Measurements from ENCODE around the gene PTPRA. TPM values are rescaled to one million over a fixed set of nuclear protein-coding genes. Genes with fewer than 3 reads are reported as not detected.

The PTPRA gene
- total and polyA plus RNA-seq, 10 of the 15 experiments (the other 5 are each of a cell fraction or from before 2014, with no cell fraction given) = 3.9 to 62.1 (median 34.6) TPM

DNA sequence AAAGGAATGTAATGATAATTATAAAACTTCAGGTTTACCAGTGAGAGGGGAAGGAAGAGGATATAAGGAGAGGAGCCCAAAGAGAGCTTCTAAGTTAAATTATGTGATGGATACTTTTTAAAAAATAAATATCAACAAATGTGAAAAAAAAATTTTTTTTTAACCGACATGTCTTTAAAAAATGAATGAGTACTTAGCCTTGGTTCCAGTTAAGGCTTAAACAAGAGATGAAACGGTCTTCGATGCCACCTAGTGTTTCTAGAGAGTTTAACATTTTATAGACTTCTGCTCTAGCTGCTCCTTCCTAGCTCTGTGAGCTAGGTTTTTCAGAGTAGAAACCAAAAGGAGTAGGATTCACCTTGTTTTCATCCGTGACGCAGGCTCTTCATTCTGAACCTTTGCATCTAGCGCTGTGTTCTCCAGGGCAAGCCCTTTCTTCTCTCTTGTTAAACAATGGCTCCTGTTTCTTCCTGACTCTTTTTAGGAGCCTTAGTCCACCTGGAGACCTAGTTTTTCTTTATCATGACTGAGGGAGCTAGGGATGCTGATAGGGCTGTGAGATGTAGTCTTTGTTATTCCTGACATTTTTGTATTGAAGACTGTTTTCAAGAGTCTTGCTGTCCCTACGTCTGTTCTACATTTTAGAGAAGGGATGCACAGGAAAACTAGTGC lies 127.7 kb downstream of the PTPRA start (continued):
- TF ChIP-seq ATF2 (IDR thresholded peaks at IDR 0.05; ENCODE audit: low read length) (no peak), E2F4 (IDR thresholded peaks at IDR 0.05; ENCODE audit: low read depth, low read length) (no peak), BRCA1 (IDR thresholded peaks at IDR 0.05; ENCODE audit: low read depth, low read length) (no peak), RAD21 (IDR thresholded peaks at IDR 0.05; ENCODE audit: insufficient read depth, low read depth, low read length) (peak; percentile 81), ZNF274 (IDR thresholded peaks at IDR 0.05; ENCODE audit: insufficient read depth, insufficient read length) (no peak), EED (IDR thresholded peaks at IDR 0.05; ENCODE audit: low read depth) (no peak), IRF3 (IDR thresholded peaks at IDR 0.05) (no peak)

GRCh38 chr20:3003416-3003815 lies 130.1 kb downstream of the PTPRA start:
- H3K9ac ChIP-seq (ENCODE audit: control insufficient read depth, insufficient read depth, low read length) = no peak overlapping the region
- TF ChIP-seq MTA2 (IDR thresholded peaks at IDR 0.05; ENCODE audit: low read depth) (no peak), BMI1 (IDR thresholded peaks at IDR 0.05; ENCODE audit: borderline replicate concordance) (no peak), PAX8 (IDR thresholded peaks at IDR 0.05) (no peak), CBX3 (IDR thresholded peaks at IDR 0.05; ENCODE audit: borderline replicate concordance, low read depth) (no peak), POU2F2 (IDR thresholded peaks at IDR 0.05; ENCODE audit: borderline replicate concordance, low read depth, low read length) (no peak), SIN3A (IDR thresholded peaks at IDR 0.05; ENCODE audit: low read depth, low read length) (no peak), ATF7 (IDR thresholded peaks at IDR 0.05; ENCODE audit: low read depth) (no peak), CHD4 (IDR thresholded peaks at IDR 0.05) (no peak), RCOR1 (conservative IDR thresholded peaks at IDR 0.05; ENCODE audit: low read depth, low read length) (no peak), IRF5 (IDR thresholded peaks at IDR 0.05; ENCODE audit: borderline replicate concordance) (no peak), CREM (IDR thresholded peaks at IDR 0.05; ENCODE audit: low read depth) (no peak), ZNF622 (IDR thresholded peaks at IDR 0.05) (no peak), RAD21 (IDR thresholded peaks at IDR 0.05; ENCODE audit: insufficient read depth, low read depth, low read length) (no peak)
- no peak overlapping the region for H3K27ac ChIP-seq (ENCODE audit: control insufficient read depth, insufficient read depth)
- ATAC-seq = no peak
- H3K4me1 ChIP-seq (ENCODE audit: control insufficient read depth, insufficient read depth, low read length) = no peaks in the 10 kb centered on the region
- intact Hi-C loops (cut with micrococcal nuclease; ENCODE audit: unreplicated experiment) = loop anchor here (5.0 kb wide), 3 partner anchors 91 to 251 kb away; partner anchors contain the start of gene PTPRA
- in situ Hi-C loops (cut with MboI) = no loop called here
- 90% methylated on average over 1 of the region's 2 CpGs for WGBS (ENCODE audit: insufficient coverage, insufficient replicate concordance, low lambda C conversion rate, missing lambda C conversion rate)
- no peak for FAIRE-seq
- no peak overlapping the region for H3K4me3 ChIP-seq
- ChIA-PET POLR2A (no interaction called here), CTCF (interaction anchor here (0.8 to 1.5 kb wide), 2 partner anchors 144 to 262 kb away, joined by 3 to 4 read pairs; no protein-coding TSS in a partner anchor), RAD21 (ENCODE audit: unreplicated experiment) (interaction anchor here (0.8 kb wide), 1 partner anchor 89 kb away, joined by 3 read pairs; no protein-coding TSS in a partner anchor), SMC1A (ENCODE audit: uncharacterized antibody, unreplicated experiment) (interaction anchor here (1.2 kb wide), 1 partner anchor 20 kb away, joined by 4 read pairs; no protein-coding TSS in a partner anchor)
- no peaks in the 10 kb centered on the region for H3K79me2 ChIP-seq (ENCODE audit: control insufficient read depth, insufficient read depth, low read length)
- H3K9me3 ChIP-seq (replicated peaks; ENCODE audit: control insufficient read depth, insufficient read depth, low read length) = no peaks in the 10 kb centered on the region
- H3K27me3 ChIP-seq (replicated peaks in 1 of 2; ENCODE audit: control insufficient read depth in 2 of 2, insufficient read depth in 2 of 2, low read length in 1 of 2) = no peaks in the 10 kb centered on the region
- BruUV-seq (replicated peaks) = no TSS peak
- no peak overlapping the region for H3K4me2 ChIP-seq (ENCODE audit: control insufficient read depth, insufficient read depth)
- no peak for DNase-seq (ENCODE audit: low read depth, low spot score)
- peaks cover 0 to 6% of the 10 kb centered on the region in 2 experiments; a peak in 2 of 4 replicates for H3K36me3 ChIP-seq (ENCODE audit: control insufficient read depth in 2 of 2, insufficient read depth in 2 of 2, low read length in 1 of 2)
- no peaks in the 10 kb centered on the region for H4K20me1 ChIP-seq (ENCODE audit: control insufficient read depth, insufficient read depth)
- no peak overlapping the region for H2AFZ ChIP-seq (ENCODE audit: control insufficient read depth, low read depth, low read length)
